Measurements from ENCODE around the gene CERS6. TPM values are rescaled to one million over a fixed set of nuclear protein-coding genes. Genes with fewer than 3 reads are reported as not detected.
A peak's percentile ranks its signal among the peaks of the same experiment; 100 is the strongest.
"Not testable (repeated sequence)": the region's sequence is repeated elsewhere in the genome, so short reads cannot be mapped to it uniquely, and the experiment has no call there.

CERS6 gene, protein sequence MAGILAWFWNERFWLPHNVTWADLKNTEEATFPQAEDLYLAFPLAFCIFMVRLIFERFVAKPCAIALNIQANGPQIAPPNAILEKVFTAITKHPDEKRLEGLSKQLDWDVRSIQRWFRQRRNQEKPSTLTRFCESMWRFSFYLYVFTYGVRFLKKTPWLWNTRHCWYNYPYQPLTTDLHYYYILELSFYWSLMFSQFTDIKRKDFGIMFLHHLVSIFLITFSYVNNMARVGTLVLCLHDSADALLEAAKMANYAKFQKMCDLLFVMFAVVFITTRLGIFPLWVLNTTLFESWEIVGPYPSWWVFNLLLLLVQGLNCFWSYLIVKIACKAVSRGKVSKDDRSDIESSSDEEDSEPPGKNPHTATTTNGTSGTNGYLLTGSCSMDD
- total RNA-seq: 10 to 100 TPM; 12.5 to 16.3 TPM

DNA sequence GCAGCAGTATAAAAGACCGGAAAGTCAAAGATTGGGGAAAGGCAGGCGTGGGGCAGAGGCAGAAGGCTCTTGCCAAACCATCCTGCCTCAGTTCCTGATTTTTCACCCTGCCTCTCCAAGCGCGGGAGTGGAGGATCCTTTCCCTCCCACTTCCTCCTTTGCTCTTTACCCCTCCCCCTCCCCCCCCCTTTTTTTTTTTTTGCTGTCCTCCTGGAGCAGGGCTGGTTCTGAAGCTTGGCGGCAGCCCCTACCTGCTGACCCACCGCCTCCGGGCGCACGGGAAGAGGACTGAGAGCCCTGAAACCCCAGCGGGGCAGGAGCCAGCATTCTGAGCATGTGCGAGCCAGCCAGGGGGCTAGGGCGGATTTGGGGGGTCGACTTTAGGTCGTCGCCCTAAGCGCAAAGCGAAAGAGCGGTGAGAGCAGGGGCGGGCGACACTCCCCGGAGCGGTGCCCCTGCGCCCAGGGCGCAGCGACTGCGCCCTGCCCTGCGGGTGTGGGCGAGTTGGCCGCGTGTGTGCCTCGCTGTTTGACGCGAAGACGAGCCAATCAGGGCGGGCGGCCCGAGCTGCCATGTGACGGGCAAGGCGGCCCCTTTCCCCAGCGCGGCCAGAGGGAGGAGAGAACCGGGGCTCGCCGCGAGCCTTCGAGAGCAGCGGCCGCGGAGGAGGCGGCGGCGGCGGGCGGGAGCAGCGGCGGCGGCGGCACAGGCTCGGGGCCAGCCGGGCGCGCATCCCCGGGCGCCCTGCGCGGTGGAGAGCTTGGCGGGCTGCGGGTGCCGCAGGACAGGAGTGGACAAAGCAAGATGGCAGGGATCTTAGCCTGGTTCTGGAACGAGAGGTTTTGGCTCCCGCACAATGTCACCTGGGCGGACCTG is at the start of gene CERS6:
Gene CERS6, plus strand, starts transcription at position 628 of the 876 bp plus-strand sequence. Its CDS starts 177 bp downstream, at position 805.
- intact Hi-C loops (cut with DNase I): no loop called here
- peak within 1 kb of the TSS; percentile 69 to 79 for H3K4me3 ChIP-seq
- TF ChIP-seq, protein P1, sequence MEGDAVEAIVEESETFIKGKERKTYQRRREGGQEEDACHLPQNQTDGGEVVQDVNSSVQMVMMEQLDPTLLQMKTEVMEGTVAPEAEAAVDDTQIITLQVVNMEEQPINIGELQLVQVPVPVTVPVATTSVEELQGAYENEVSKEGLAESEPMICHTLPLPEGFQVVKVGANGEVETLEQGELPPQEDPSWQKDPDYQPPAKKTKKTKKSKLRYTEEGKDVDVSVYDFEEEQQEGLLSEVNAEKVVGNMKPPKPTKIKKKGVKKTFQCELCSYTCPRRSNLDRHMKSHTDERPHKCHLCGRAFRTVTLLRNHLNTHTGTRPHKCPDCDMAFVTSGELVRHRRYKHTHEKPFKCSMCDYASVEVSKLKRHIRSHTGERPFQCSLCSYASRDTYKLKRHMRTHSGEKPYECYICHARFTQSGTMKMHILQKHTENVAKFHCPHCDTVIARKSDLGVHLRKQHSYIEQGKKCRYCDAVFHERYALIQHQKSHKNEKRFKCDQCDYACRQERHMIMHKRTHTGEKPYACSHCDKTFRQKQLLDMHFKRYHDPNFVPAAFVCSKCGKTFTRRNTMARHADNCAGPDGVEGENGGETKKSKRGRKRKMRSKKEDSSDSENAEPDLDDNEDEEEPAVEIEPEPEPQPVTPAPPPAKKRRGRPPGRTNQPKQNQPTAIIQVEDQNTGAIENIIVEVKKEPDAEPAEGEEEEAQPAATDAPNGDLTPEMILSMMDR (IDR thresholded peaks at IDR 0.05): peak in 2 of 7 experiments; percentile 13 to 29
- TF ChIP-seq POLR2A (IDR thresholded peaks at IDR 0.05): peak; percentile 75 to 84 (median 81)

DNA sequence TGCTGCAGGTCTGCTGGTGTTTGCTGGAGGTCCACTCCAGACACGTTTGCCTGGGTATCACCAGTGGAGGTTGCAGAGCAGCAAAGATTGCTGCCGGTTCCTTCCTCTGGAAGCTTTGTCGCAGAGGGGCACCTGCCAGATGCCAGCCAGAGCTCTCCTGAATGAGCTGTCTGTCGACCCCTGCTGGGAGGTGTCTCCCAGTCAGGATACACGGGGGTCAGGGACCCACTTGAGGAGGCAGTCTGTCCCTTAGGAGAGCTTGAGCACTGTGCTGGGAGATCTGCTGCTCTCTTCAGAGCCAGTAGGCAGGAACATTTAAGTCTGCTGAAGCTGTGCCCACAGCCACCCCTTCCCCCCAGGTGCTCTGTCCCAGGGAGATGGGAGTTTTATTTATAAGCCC is 43.8 kb upstream of the CERS6 start:
- ATAC-seq; H3K9me3 ChIP-seq; H3K4me3 ChIP-seq; intact Hi-C loops (cut with DNase I); H3K27me3 ChIP-seq; DNase-seq; H3K27ac ChIP-seq; H3K4me1 ChIP-seq; H3K36me3 ChIP-seq (replicated peaks in 1 of 2; ENCODE audit: insufficient read depth in 1 of 2, low read depth in 2 of 2): not testable (repeated sequence)
- WGBS, 2 donors: 74 to 86% methylated on average over 2 to 5 of the region's 5 CpGs

More for the DNA sequence above, at the start of gene CERS6:
- peak; percentile 95 to 98 (median 96) for DNase-seq
- Histone ChIP-seq H3K27ac (peak within 1 kb of the TSS; percentile 62 to 83 (median 74)), H3K4me1 (peaks cover 4% of the 10 kb centered on the region), H3K36me3 (replicated peaks in 1 of 2; ENCODE audit: insufficient read depth in 1 of 2, low read depth in 2 of 2) (no peaks in the 10 kb centered on the region), H3K27me3 (no peaks in the 10 kb centered on the region), H3K9me3 (no peaks in the 10 kb centered on the region)
- ATAC-seq: peak; percentile 98
- 1 to 12% methylated on average over 8 to 64 of the region's 72 CpGs for WGBS, 2 donors

DNA sequence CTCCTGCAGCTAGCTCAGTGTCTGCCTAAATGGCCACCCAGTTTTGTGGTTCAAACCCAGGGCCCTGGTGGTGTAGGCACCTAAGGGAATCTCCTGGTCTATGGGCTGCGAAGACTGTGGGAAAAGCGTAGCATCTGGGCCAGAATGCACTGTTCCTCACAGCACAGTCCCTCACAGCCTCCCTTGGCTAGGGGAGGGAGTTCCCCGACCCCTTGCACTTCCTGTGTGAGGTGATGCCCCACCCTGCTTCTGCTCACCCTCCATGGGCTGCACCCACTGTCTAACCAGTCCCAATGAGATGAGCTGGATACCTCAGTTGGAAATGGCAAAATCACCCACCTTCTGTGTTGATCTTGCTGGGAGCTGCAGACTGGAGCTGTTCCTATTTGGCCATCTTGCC is 43.0 kb upstream of the CERS6 start:
- H3K4me1 ChIP-seq; H3K4me3 ChIP-seq; DNase-seq; H3K36me3 ChIP-seq (replicated peaks in 1 of 2; ENCODE audit: insufficient read depth in 1 of 2, low read depth in 2 of 2); intact Hi-C loops (cut with DNase I); ATAC-seq; H3K27me3 ChIP-seq; H3K9me3 ChIP-seq; H3K27ac ChIP-seq: not testable (repeated sequence)
- WGBS, 2 donors: 78 to 82% methylated on average over 3 of the region's 3 CpGs

DNA sequence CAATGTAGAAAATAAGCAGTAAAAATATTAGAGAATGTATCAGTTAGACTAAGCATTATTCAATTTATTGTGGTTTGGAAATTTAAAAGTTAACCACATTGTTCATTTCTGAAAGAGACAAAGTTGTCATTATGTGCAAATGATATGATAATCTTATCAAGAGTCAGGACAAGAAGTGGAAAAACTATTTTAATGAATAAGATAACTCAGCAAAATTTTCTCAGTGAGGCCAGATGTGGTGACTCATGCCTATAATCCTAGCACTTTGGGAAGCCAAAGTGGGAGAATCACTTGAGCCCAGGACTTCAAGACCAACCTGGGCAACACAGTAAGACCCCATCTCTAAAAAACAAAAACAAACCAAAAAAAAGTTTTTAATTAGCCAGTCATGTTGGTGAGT is 39.5 kb upstream of the CERS6 start:
- TF ChIP-seq POLR2A (IDR thresholded peaks at IDR 0.05): no peak
- TF ChIP-seq, protein P1 (IDR thresholded peaks at IDR 0.05): no peak
- ATAC-seq: no peak
- intact Hi-C loops (cut with DNase I): no loop called here

DNA sequence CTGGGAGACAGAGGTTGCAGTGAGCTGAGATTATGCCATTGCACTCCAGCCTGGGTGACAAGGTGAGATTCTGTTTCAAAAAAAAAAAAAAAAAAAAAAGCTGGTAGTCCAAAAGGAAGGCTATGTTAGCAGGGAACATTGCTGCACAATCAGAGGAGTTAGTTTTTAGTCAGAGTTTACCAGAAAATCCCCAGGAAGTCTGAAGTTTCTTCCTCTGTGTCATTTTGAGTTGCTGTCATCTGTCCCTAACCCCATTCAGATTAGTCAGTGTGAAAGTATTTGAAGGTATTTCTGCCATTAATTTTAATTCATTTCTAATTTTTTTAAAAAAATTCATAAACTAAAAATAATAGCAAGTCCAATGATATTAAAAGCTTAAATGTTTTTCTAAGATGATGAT is 33.5 kb upstream of the CERS6 start:
- no peak overlapping the region for H3K27ac ChIP-seq
- H3K27me3 ChIP-seq: no peaks in the 10 kb centered on the region
- H3K4me1 ChIP-seq: no peaks in the 10 kb centered on the region
- no peaks in the 10 kb centered on the region for H3K36me3 ChIP-seq (replicated peaks in 1 of 2; ENCODE audit: insufficient read depth in 1 of 2, low read depth in 2 of 2)
- TF ChIP-seq POLR2A (IDR thresholded peaks at IDR 0.05): no peak
- H3K9me3 ChIP-seq: no peaks in the 10 kb centered on the region
- no peak overlapping the region for H3K4me3 ChIP-seq
- intact Hi-C loops (cut with DNase I): no loop called here
- DNase-seq (no peak), ATAC-seq (no peak)

More for the DNA sequence above, 39.5 kb upstream of the CERS6 start:
- Histone ChIP-seq H3K27me3 (no peaks in the 10 kb centered on the region), H3K4me3 (no peak overlapping the region), H3K36me3 (replicated peaks in 1 of 2; ENCODE audit: insufficient read depth in 1 of 2, low read depth in 2 of 2) (no peaks in the 10 kb centered on the region), H3K4me1 (no peaks in the 10 kb centered on the region), H3K27ac (no peak overlapping the region), H3K9me3 (no peaks in the 10 kb centered on the region)
- no peak for DNase-seq

Measured in body of pancreas (tissue), 4 donors.